PFSK-1 (cell line): Measurements from ENCODE around the gene ZZZ3.

Experiments used
- FOXP2 ChIP-seq: optimal IDR thresholded peaks from 2 replicates; pipeline ENCODE3; 2011; ENCODE audit warnings: borderline replicate concordance, control low read depth, inconsistent platforms; ENCODE audit not compliant: insufficient read depth; ENCODE audit errors: extremely low read length, extremely low read depth
- POLR2AphosphoS5 ChIP-seq: IDR thresholded peaks from 2 replicates; pipeline ENCODE4 v1.6.1; 2012; ENCODE audit warnings: low read depth, mild to moderate bottlenecking, control low read depth, low read length, moderate library complexity
- REST ChIP-seq, 2 experiments: IDR thresholded peaks; 2 replicates each; pipeline versions ENCODE4 v1.6.1 to v1.8.0; 2011 to 2012; ENCODE audit warnings: low read depth in 2 of 2, low read length in 2 of 2, control low read depth in 1 of 2, inconsistent platforms in 1 of 2, mild to moderate bottlenecking in 1 of 2, moderate library complexity in 1 of 2; ENCODE audit not compliant: insufficient read depth in 1 of 2
- SIN3A ChIP-seq: IDR thresholded peaks from 2 replicates; pipeline ENCODE4 v1.6.1; 2012; ENCODE audit warnings: mild to moderate bottlenecking, low read length, moderate library complexity, borderline replicate concordance; ENCODE audit not compliant: insufficient read depth
- TAF1 ChIP-seq: IDR thresholded peaks from 2 replicates; pipeline ENCODE4 v1.6.1; 2012; ENCODE audit warnings: low read length, control low read depth, borderline replicate concordance; ENCODE audit not compliant: insufficient read depth

Gene ZZZ3

GRCh38 chr1:77673716-77674355, 8.6 kb downstream of the ZZZ3 start:
- no peak for TF ChIP-seq SIN3A
- no peak for TF ChIP-seq POLR2AphosphoS5
- no peak for TF ChIP-seq FOXP2
- no peak for TF ChIP-seq TAF1
- TF ChIP-seq REST (IDR thresholded peaks at IDR 0.05; ENCODE audit: insufficient read depth in 1 of 2, low read depth in 2 of 2, low read length in 2 of 2), result no peak

- TF ChIP-seq REST (IDR thresholded peaks at IDR 0.05; ENCODE audit: insufficient read depth in 1 of 2, low read depth in 2 of 2, low read length in 2 of 2) (no peak), POLR2AphosphoS5 (no peak), FOXP2 (no peak), TAF1 (no peak), SIN3A (no peak)
Measured at GRCh38 chr1:77673030-77673429, 9.4 kb downstream of the ZZZ3 start.

- TF ChIP-seq FOXP2, result no peak
- no peak for TF ChIP-seq SIN3A
- no peak for TF ChIP-seq POLR2AphosphoS5
- no peak for TF ChIP-seq REST (IDR thresholded peaks at IDR 0.05; ENCODE audit: insufficient read depth in 1 of 2, low read depth in 2 of 2, low read length in 2 of 2)
- no peak for TF ChIP-seq TAF1
Measured at GRCh38 chr1:77672374-77672773, 10.1 kb downstream of the ZZZ3 start.

- no peak for TF ChIP-seq POLR2AphosphoS5
- no peak for TF ChIP-seq REST (IDR thresholded peaks at IDR 0.05; ENCODE audit: insufficient read depth in 1 of 2, low read depth in 2 of 2, low read length in 2 of 2)
- no peak for TF ChIP-seq FOXP2
- TF ChIP-seq TAF1, result no peak
- TF ChIP-seq SIN3A, result no peak
Measured at GRCh38 chr1:77671836-77672235, 10.6 kb downstream of the ZZZ3 start.
